Neural crest cell (in vitro differentiated cells): Measurements from ENCODE around the gene LAIR2. TPM values are rescaled to one million over a fixed set of nuclear protein-coding genes. Genes with fewer than 3 reads are reported as not detected.

Experiments used
- DNase-seq: peaks from one replicate; pipeline ENCODE4 v3.0.0; 2021; ENCODE audit warnings: low read depth, mixed read lengths, low spot score
- H3K27ac Mint-ChIP-seq: one replicate; pipeline ENCODE4 v1.8.0; 2021; ENCODE audit warnings: mild to moderate bottlenecking, mixed read lengths; ENCODE audit not compliant: unreplicated experiment
- H3K27me3 Mint-ChIP-seq: 2 replicates; pipeline ENCODE4 v1.8.0; 2021; ENCODE audit warnings: low read depth, mild to moderate bottlenecking, mixed read lengths
- H3K36me3 Mint-ChIP-seq: 2 replicates; pipeline ENCODE4 v1.8.0; 2021; ENCODE audit warnings: low read depth, mild to moderate bottlenecking, mixed read lengths
- H3K4me1 Mint-ChIP-seq: 2 replicates; pipeline ENCODE4 v1.8.0; 2021; ENCODE audit warnings: mixed read lengths
- H3K4me3 Mint-ChIP-seq: one replicate; pipeline ENCODE4 v1.8.0; 2021; ENCODE audit warnings: mild to moderate bottlenecking, mixed read lengths
- H3K9me3 Mint-ChIP-seq: 2 replicates; pipeline ENCODE4 v1.8.0; 2021; ENCODE audit warnings: mixed read lengths
- CTCF ChIP-seq: fragments of 200-600 bp; sonication (generic); conservative IDR thresholded peaks from 2 replicates; pipeline ENCODE4 v1.5.0; 2021; ENCODE audit warnings: antibody characterized with exemption, mild to moderate bottlenecking
- total RNA-seq: library from RNA; stranded (reverse); gene quantifications from 2 replicates; pipeline ENCODE4 v1.2.1, GENCODE V29; 2021

LAIR2 gene
- total RNA-seq, 1 donor from 2014 or later, result not detected

- H3K36me3 Mint-ChIP-seq, result peaks cover 6% of the 10 kb centered on the region
- H3K27me3 Mint-ChIP-seq, result no peaks in the 10 kb centered on the region
- DNase-seq, result no peak
- H3K4me3 Mint-ChIP-seq, result no peak overlapping the region
- peaks cover 15% of the 10 kb centered on the region for H3K9me3 Mint-ChIP-seq
- no peak for TF ChIP-seq CTCF
- no peaks in the 10 kb centered on the region for H3K4me1 Mint-ChIP-seq
- no peak overlapping the region for H3K27ac Mint-ChIP-seq
Observed at GRCh38 chr19:54556194-54556593, 53.6 kb downstream of the LAIR2 start.

GRCh38 chr19:54558339-54558738 is 55.7 kb downstream of the LAIR2 start:
- no peak for TF ChIP-seq CTCF
- no peaks in the 10 kb centered on the region for H3K27me3 Mint-ChIP-seq
- no peaks in the 10 kb centered on the region for H3K4me1 Mint-ChIP-seq
- no peaks in the 10 kb centered on the region for H3K36me3 Mint-ChIP-seq
- H3K27ac Mint-ChIP-seq, result no peak overlapping the region
- peaks cover 9% of the 10 kb centered on the region for H3K9me3 Mint-ChIP-seq
- H3K4me3 Mint-ChIP-seq, result no peak overlapping the region
- DNase-seq, result no peak

Other genes starting within 250 kb of the LAIR2 start
- not detected in 2 replicates for gene LILRB5, start 245.6 kb upstream of the LAIR2 start, total RNA-seq
- not detected in 2 replicates for gene LILRB2, start 221.7 kb upstream of the LAIR2 start, total RNA-seq
- not detected in 2 replicates for gene LILRA5, start 189.7 kb upstream of the LAIR2 start, total RNA-seq
- gene LILRA4, start 163.7 kb upstream of the LAIR2 start, total RNA-seq, result not detected in 2 replicates
- gene LAIR1, start 137.9 kb upstream of the LAIR2 start, total RNA-seq, result not detected in 2 replicates
- 180 and 207 TPM in 2 replicates for gene TTYH1, start 87.4 kb upstream of the LAIR2 start, total RNA-seq
- 157 and 161 TPM in 2 replicates for gene LENG8, start 53.6 kb upstream of the LAIR2 start, total RNA-seq
- gene LENG9, start 39.1 kb upstream of the LAIR2 start, total RNA-seq, result 2.5 and 3.0 TPM in 2 replicates
- gene CDC42EP5, start 29.5 kb upstream of the LAIR2 start, total RNA-seq, result 6.7 and 7.7 TPM in 2 replicates
- gene LILRA2, start 71.0 kb downstream of the LAIR2 start, total RNA-seq, result not detected in 2 replicates
- gene LILRA1, start 90.8 kb downstream of the LAIR2 start, total RNA-seq, result not detected in 2 replicates
- not detected in 2 replicates for gene LILRB1, start 127.7 kb downstream of the LAIR2 start, total RNA-seq
- gene LILRB4, start 160.2 kb downstream of the LAIR2 start, total RNA-seq, result not detected in 2 replicates
- gene KIR3DL3, start 221.6 kb downstream of the LAIR2 start, total RNA-seq, result not detected in 2 replicates
- gene KIR2DL3, start 235.7 kb downstream of the LAIR2 start, total RNA-seq, result not detected in 2 replicates